GM19240 (cell line): ENCODE results near the gene CCDC149.

Experiments
- DNase-seq: peaks from one replicate; pipeline ENCODE4 v3.0.0; 2011; ENCODE audit warnings: low spot score; ENCODE audit not compliant: insufficient read length

The CCDC149 gene

GRCh38 chr4:24912252-24913118, at the start of gene CCDC149:
Gene CCDC149, minus strand, starts transcription at chr4:24913042. Its CDS starts 178 bp downstream, at chr4:24912864.
- no peak for DNase-seq

- DNase-seq = no peak
Observed at GRCh38 chr4:24957886-24958285, 45.0 kb upstream of the CCDC149 start.

GRCh38 chr4:24956763-24957162, 43.9 kb upstream of the CCDC149 start:
- no peak for DNase-seq

DNA sequence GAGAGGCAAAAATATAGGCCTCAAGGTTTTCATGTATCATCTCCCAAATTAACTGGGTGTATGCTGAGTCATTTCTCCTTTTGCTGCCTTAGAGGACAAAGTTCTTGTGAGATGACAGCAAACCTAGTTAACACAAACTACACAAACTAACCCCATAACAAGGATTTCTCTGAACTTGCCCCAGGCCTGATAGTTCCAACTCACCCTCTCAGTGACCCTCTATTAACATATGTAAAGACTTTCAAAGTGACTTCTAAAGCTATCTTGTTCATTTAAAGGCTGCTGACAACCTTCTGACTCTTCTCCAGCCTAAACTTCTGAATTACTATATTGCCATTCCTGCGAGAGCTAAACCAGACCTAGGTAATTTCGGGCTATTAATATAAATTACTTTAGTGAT, 43.2 kb upstream of the CCDC149 start:
- DNase-seq = no peak

- DNase-seq = no peak
Observed at GRCh38 chr4:24952667-24953066, 39.8 kb upstream of the CCDC149 start.

DNA sequence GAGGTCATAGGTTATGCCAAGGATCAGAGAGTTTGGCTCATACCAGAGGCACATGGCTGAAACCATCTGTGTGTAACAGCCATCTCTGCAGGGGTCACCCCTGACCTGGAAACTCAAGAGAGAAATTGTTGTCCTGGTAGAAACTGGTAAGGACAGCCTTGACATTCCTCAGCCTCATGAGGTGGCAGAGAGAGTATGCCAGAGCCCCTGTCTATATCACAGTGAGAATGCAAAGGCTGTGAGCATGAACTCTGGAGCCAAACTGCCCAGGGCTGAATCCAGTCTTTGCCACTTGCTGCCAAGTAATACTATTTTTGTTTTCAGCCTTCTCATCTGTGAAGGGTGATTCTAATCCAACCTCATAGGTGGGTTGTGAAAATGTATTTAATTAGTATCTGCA, 37.1 kb upstream of the CCDC149 start:
- no peak for DNase-seq

GRCh38 chr4:24937917-24938281, 25.1 kb upstream of the CCDC149 start:
- DNase-seq = no peak

DNA sequence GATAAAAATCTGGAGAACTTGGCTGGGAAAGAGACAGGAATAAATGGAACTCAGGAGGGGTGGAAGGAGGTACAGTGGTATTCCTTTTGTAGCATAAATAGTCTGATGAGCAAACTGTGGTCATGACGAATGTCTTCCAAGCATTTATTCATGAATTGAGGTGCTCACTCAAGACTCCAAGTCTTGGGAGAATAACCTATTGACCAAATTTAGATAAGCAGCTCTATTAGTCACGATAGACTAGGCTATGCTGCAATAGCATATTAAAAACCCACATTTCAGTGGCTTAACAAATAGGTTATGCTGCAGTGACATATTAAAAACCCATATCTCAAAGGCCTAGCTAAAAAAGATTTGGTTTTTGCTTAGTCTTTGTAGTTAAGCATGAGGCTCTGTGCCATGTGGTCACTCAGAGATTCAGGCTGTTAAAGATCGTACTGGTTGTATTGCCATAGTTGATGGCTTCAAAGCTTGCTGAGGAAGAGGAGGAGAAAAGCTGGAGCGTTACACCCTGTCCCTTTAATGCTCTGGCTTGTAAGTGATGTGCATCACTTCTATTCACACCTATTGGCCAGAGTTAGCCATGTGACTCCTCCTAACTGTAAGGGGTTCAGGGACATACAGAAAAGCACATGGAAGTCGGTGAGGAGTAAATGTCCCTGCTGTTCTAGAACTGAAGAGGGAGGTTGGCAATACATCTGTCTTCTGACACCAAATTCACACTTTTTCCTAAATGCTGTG, 24.5 kb upstream of the CCDC149 start:
- DNase-seq = no peak

GRCh38 chr4:24935856-24936255, 23.0 kb upstream of the CCDC149 start:
- DNase-seq = no peak

DNA sequence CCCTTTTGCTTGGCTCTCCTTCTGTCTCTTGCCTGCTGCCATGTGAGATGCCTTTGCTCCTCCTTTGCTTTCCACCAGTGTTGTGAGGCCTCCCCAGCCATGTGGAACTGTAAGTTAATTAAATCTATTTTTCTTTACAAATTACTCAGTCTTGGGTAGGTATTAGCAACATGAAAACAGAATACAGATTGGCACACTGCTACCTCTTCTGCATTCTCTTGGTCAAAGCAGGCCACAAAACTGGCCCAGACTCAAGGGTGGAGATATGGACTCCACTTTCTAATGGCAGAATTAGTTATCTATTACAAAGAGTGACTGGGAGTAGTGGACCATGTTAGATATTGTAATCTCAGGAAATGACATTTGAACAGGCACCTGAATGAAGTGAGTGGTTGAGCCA, 21.5 kb upstream of the CCDC149 start:
- DNase-seq = no peak

- no peak for DNase-seq
Observed at GRCh38 chr4:24933684-24934275, 20.9 kb upstream of the CCDC149 start.

DNA sequence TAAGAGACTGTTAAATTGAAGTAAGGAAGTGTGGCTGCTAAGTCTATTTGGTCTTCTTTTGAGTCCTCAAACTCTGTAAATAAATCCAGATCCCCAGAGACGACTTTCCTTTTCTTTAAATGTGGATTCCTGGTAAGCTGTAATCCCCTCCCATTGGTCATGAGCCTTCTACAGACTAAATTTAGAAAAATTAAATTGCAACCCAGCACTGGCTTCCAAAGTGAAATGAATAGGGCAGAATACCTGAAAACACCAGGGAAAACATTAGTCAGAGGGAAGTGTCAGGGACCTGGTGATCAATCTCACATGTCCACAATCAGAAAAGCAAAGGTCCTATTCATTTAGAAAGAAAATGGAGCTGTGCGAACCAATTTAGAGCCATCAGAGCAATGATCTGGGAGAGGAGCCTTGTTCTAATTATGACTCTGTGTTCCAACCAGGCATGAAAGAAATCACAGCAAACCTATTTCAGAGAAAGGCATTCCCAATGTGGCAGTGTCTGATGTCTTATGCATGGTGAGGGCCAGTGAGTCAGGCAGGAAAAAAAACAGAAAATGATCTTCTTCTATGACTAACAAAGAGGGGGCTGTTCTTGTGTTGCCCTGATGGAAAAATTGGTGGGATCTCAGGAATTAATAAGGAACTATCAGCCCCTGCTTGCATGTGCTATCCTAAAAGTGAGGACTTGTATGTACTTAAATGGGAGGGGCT, 19.8 kb upstream of the CCDC149 start:
- DNase-seq = no peak

DNA sequence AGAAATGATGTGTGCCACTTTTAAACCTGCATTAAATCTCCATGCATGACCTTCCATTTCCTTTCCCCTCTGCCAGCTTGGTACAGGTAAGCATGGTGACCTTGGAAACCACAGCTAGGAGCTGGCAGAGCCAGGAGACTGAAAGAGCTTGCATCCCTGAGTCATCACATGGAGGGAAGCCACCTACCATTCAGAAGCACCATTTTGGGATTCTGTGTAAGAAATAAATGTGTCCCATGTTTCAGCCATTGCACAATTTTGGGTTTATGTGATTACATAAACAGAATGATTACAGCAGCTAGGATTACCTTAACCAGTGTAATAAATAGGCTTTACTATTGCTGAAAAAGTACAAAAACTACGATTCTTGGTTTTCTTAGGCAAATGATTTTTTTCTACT, 17.3 kb upstream of the CCDC149 start:
- DNase-seq = no peak

DNA sequence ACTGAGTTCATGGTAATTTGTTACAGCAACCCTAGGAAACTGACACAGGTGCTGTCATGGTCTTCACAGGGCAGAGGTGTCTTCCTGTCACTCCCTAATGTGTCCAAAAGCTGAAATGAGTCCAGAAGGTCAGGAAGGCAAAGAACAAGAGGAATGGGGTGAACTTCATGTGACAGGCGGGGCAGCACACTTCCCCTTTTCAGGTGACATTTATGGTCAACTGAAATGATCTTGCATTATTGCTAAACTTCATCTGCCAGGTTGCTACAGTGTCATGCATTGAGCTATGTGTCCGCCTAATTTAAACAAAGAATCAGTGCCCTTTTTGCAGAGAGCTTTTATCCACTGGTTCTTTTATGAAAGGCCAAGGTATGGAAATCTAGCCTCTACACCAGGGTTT, 15.9 kb upstream of the CCDC149 start:
- no peak for DNase-seq

- DNase-seq = no peak
Observed at GRCh38 chr4:24927049-24927448, 14.2 kb upstream of the CCDC149 start.

DNA sequence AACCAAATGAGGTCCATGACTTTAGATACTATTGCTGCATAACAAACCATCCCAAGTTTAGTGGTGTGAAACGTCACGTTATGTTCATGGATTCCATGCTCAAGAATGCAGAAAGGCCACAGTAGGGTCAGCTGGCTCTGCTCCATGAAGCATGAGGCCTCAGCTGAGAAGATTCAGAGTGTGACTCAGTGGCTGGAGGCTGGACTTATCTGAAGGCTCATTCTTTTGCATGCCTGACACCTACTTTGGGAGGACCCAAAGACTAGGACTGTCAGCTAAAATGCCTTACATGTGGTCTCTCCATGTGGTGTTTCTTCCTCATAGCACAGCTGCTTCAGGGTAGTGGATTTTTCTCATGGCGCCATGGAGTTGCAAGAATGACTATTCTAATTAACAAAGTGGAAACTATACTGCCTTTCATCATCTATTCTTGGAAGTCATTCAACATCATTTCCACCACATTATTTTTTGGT, 11.5 kb upstream of the CCDC149 start:
- DNase-seq = no peak

GRCh38 chr4:24923550-24923949, 10.7 kb upstream of the CCDC149 start:
- no peak for DNase-seq

DNA sequence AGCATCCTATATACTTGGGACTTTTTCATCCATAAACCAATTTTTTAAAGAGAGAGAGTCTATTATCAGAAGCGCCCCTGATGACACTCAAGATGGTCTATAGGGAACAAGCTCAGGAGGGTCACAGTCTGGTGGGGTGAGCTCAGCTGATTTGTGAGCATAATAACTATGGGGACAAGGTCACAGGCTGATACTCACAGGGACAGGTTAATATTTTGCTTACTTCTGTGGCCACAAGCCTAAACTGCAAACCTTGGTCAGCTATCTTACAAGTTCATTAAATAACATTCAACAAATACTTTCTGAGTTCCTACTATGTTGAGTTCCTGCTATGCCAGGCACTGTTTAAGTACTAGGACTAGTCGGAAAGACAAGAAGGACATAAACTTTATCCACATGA, 10.2 kb upstream of the CCDC149 start:
- DNase-seq = no peak

DNA sequence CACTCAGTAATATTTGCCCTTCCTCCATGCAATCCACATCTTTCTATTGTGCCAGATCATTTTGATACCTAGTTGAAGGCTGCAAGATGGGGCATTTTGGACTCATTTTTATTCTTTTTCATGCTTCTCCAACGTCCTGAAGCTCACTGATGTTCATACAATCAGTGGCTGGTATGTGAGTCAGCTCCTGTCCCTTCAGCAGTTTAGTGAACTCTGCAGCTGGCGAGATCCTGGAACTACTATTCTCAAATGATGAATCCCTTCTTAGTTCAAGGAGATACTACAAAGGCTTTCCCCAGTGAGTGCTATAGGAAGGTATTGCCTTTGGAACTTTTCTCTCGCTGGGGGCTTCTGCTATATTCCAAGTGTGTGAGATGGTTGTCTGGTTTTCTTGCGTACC, 9.6 kb upstream of the CCDC149 start:
- DNase-seq = no peak

DNA sequence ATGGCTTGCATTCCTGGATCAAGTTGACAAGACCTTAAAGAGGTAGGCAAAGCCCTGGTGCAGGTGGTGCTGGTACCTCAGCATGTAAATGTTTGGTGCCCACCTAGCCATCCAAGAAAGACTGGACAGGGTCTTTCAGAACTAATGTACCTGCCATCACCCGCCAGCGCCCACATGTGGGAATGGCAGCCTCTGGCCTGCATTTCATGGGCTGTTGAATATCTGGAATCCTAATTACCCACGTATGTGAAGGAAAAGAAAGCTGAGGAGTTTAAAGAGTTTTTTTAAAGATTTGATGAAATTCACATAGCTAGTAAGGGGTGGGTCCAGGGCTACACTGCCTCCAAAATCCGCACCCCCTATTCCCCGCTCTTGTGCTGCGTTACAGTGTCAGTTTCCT, 8.6 kb upstream of the CCDC149 start:
- DNase-seq = no peak

DNA sequence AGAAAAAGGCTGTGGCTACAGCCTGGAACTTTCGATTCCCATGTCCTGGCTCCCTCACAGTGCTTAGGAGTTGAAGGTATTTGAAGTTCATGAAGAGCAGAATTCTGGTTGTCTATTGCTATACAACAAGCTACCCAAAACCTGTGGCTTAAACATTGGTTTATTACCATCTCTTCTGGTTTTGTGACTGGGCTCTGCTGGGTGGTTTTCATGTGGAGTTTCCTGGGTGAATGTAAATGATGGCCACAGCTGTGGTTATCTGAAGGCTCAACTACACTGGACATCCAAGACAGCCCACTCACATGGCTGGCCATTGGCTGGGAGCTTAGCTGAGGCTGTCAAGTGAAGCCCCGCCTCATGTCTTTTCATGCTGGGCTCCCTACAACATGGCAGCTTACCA, 7.2 kb upstream of the CCDC149 start:
- DNase-seq = no peak
